Dendritic cell treated with granulocyte-macrophage colony-stimulating factor and Interleukin-4, amounts not matched to agents 40 ng/mL and 50 ng/mL, for 4 days (primary cell): ENCODE results near the gene RAB3IP.
"Not testable (repeated sequence)": the region's sequence is repeated elsewhere in the genome, so short reads cannot be mapped to it uniquely, and the experiment has no call there.

Source experiments
- H3K27ac Mint-ChIP-seq: one replicate; pipeline ENCODE4 v1.8.0; 2022; ENCODE audit warnings: mild to moderate bottlenecking, mixed read lengths
- H3K27me3 Mint-ChIP-seq: one replicate; pipeline ENCODE4 v1.8.0; 2022; ENCODE audit warnings: mild to moderate bottlenecking, mixed read lengths
- H3K36me3 Mint-ChIP-seq: one replicate; pipeline ENCODE4 v1.8.0; 2022; ENCODE audit warnings: low read depth, mixed read lengths
- H3K4me1 Mint-ChIP-seq: one replicate; pipeline ENCODE4 v1.8.0; 2022; ENCODE audit warnings: low read depth, mixed read lengths
- H3K4me3 Mint-ChIP-seq: one replicate; pipeline ENCODE4 v1.8.0; 2022; ENCODE audit warnings: mild to moderate bottlenecking, moderate library complexity, mixed read lengths
- H3K9me3 Mint-ChIP-seq: one replicate; pipeline ENCODE4 v1.8.0; 2022; ENCODE audit warnings: mixed read lengths
- intact Hi-C: fragments of 100-400 bp; cut with micrococcal nuclease; formaldehyde crosslinking; loops from one replicate; pipeline ENCODE4 v1.15.0; 2022

The RAB3IP gene

GRCh38 chr12:69783365-69783764 is 44.7 kb downstream of the RAB3IP start:
- intact Hi-C loops: no loop called here
- no peaks in the 10 kb centered on the region for H3K27me3 Mint-ChIP-seq
- H3K27ac Mint-ChIP-seq: no peak overlapping the region
- H3K36me3 Mint-ChIP-seq: peaks cover 36% of the 10 kb centered on the region
- no peaks in the 10 kb centered on the region for H3K4me1 Mint-ChIP-seq
- no peak overlapping the region for H3K4me3 Mint-ChIP-seq
- peaks cover 50% of the 10 kb centered on the region for H3K9me3 Mint-ChIP-seq

- no peak overlapping the region for H3K27ac Mint-ChIP-seq
- no peaks in the 10 kb centered on the region for H3K4me1 Mint-ChIP-seq
- peaks cover 34% of the 10 kb centered on the region for H3K9me3 Mint-ChIP-seq
- H3K4me3 Mint-ChIP-seq: no peak overlapping the region
- intact Hi-C loops: no loop called here
- no peaks in the 10 kb centered on the region for H3K27me3 Mint-ChIP-seq
- peaks cover 8% of the 10 kb centered on the region for H3K36me3 Mint-ChIP-seq
These were observed 50.7 kb downstream of the RAB3IP start for GRCh38 chr12:69789351-69789750.

GRCh38 chr12:69792533-69792932 is 53.9 kb downstream of the RAB3IP start:
- Mint-ChIP-seq H3K4me3 (no peak overlapping the region), H3K36me3 (peaks cover 12% of the 10 kb centered on the region), H3K4me1 (no peaks in the 10 kb centered on the region), H3K27ac (no peak overlapping the region), H3K9me3 (peaks cover 34% of the 10 kb centered on the region), H3K27me3 (no peaks in the 10 kb centered on the region)
- intact Hi-C loops: no loop called here

GRCh38 chr12:69807101-69807897 is 68.6 kb downstream of the RAB3IP start:
- H3K27ac Mint-ChIP-seq, H3K4me3 Mint-ChIP-seq, H3K4me1 Mint-ChIP-seq, intact Hi-C loops, H3K27me3 Mint-ChIP-seq: not testable (repeated sequence)
- peaks cover 51% of the 10 kb centered on the region for H3K9me3 Mint-ChIP-seq
- H3K36me3 Mint-ChIP-seq: peaks cover 43% of the 10 kb centered on the region

- Mint-ChIP-seq H3K36me3 (peaks cover 41% of the 10 kb centered on the region), H3K9me3 (peaks cover 49% of the 10 kb centered on the region), H3K27ac (no peak overlapping the region), H3K4me3 (no peak overlapping the region), H3K27me3 (no peaks in the 10 kb centered on the region), H3K4me1 (no peaks in the 10 kb centered on the region)
- intact Hi-C loops: no loop called here
These were observed 72.3 kb downstream of the RAB3IP start for GRCh38 chr12:69810870-69811498.

- no peaks in the 10 kb centered on the region for H3K36me3 Mint-ChIP-seq
- peaks cover under 1% of the 10 kb centered on the region for H3K9me3 Mint-ChIP-seq
- no peak overlapping the region for H3K27ac Mint-ChIP-seq
- H3K4me1 Mint-ChIP-seq: no peaks in the 10 kb centered on the region
- no peaks in the 10 kb centered on the region for H3K27me3 Mint-ChIP-seq
- intact Hi-C loops: no loop called here
- no peak overlapping the region for H3K4me3 Mint-ChIP-seq
These were observed 77.4 kb downstream of the RAB3IP start for GRCh38 chr12:69816082-69816481.

GRCh38 chr12:69821032-69821455 is 82.4 kb downstream of the RAB3IP start:
- Mint-ChIP-seq H3K9me3 (no peaks in the 10 kb centered on the region), H3K36me3 (no peaks in the 10 kb centered on the region), H3K4me3 (no peak overlapping the region), H3K4me1 (no peaks in the 10 kb centered on the region), H3K27me3 (no peaks in the 10 kb centered on the region), H3K27ac (no peak overlapping the region)
- intact Hi-C loops: no loop called here

GRCh38 chr12:69821456-69822159 is 82.9 kb downstream of the RAB3IP start:
- Mint-ChIP-seq H3K36me3 (no peaks in the 10 kb centered on the region), H3K27ac (no peak overlapping the region), H3K4me3 (no peak overlapping the region), H3K4me1 (no peaks in the 10 kb centered on the region), H3K9me3 (no peaks in the 10 kb centered on the region), H3K27me3 (no peaks in the 10 kb centered on the region)
- intact Hi-C loops: no loop called here

- Mint-ChIP-seq H3K4me3 (no peak overlapping the region), H3K4me1 (no peaks in the 10 kb centered on the region), H3K27me3 (no peaks in the 10 kb centered on the region), H3K36me3 (no peaks in the 10 kb centered on the region), H3K27ac (no peak overlapping the region), H3K9me3 (no peaks in the 10 kb centered on the region)
- intact Hi-C loops: no loop called here
These were observed 83.7 kb downstream of the RAB3IP start for GRCh38 chr12:69822201-69822860.

GRCh38 chr12:69824028-69824427 is 85.4 kb downstream of the RAB3IP start:
- Mint-ChIP-seq H3K4me1 (no peaks in the 10 kb centered on the region), H3K36me3 (no peaks in the 10 kb centered on the region), H3K4me3 (no peak overlapping the region), H3K27ac (no peak overlapping the region), H3K9me3 (no peaks in the 10 kb centered on the region), H3K27me3 (peaks cover under 1% of the 10 kb centered on the region)
- intact Hi-C loops: no loop called here

- H3K4me3 Mint-ChIP-seq: no peak within 1 kb of the TSS
- intact Hi-C loops: no loop called here
- no peak within 1 kb of the TSS for H3K27ac Mint-ChIP-seq
- H3K36me3 Mint-ChIP-seq: no peaks in the 10 kb centered on the region
- H3K9me3 Mint-ChIP-seq: no peaks in the 10 kb centered on the region
- H3K4me1 Mint-ChIP-seq: no peaks in the 10 kb centered on the region
- H3K27me3 Mint-ChIP-seq: peaks cover 3% of the 10 kb centered on the region
These were observed 86.4 kb downstream of the RAB3IP start, which contains the start of gene MYRFL for GRCh38 chr12:69824966-69825560. Gene MYRFL (plus strand): TSS chr12:69825227. CDS start chr12:69825518, 291 bp downstream.

GRCh38 chr12:69828897-69829296 is 90.2 kb downstream of the RAB3IP start:
- Mint-ChIP-seq H3K27ac (no peak overlapping the region), H3K36me3 (no peaks in the 10 kb centered on the region), H3K27me3 (peaks cover 8% of the 10 kb centered on the region), H3K4me1 (no peaks in the 10 kb centered on the region), H3K9me3 (no peaks in the 10 kb centered on the region), H3K4me3 (no peak overlapping the region)
- intact Hi-C loops: no loop called here

- Mint-ChIP-seq H3K27me3 (peaks cover 8% of the 10 kb centered on the region), H3K9me3 (no peaks in the 10 kb centered on the region), H3K36me3 (no peaks in the 10 kb centered on the region), H3K4me1 (no peaks in the 10 kb centered on the region), H3K27ac (no peak overlapping the region), H3K4me3 (no peak overlapping the region)
- intact Hi-C loops: no loop called here
These were observed 95.0 kb downstream of the RAB3IP start for GRCh38 chr12:69833696-69834095.
